ENCODE measurements around the gene OR4Q3. TPM values are rescaled to one million over a fixed set of nuclear protein-coding genes. Genes with fewer than 3 reads are reported as not detected.

The OR4Q3 gene
- not detected in 2 replicates for total RNA-seq

GRCh38 chr14:19743256-19743655 is at the start of gene OR4Q3:
TSS of gene OR4Q3 (plus strand) at chr14:19743571.

GRCh38 chr14:19773204-19773603 is 29.8 kb downstream of the OR4Q3 start, which contains the start of gene OR4M1:
TSS of gene OR4M1 (plus strand) at chr14:19773504. CDS start at chr14:19780323, 6,819 bp downstream.

Small RNA genes lying within 50 kb of the gene (small RNA-seq; reads per million reads assigned to genes)
- not detected for gene AL512310.1

Other genes with a start within 250 kb of the OR4Q3 start
- gene OR11H2, start 29.7 kb upstream of the OR4Q3 start, total RNA-seq: not detected in 2 replicates
- not detected in 2 replicates for gene OR4M1, start 29.9 kb downstream of the OR4Q3 start, total RNA-seq
- gene OR4N2, start 60.2 kb downstream of the OR4Q3 start, total RNA-seq: not detected in 2 replicates
- not detected in 2 replicates for gene OR4K2, start 131.6 kb downstream of the OR4Q3 start, total RNA-seq
- gene OR4K5, start 177.0 kb downstream of the OR4Q3 start, total RNA-seq: not detected in 2 replicates
- not detected in 2 replicates for gene OR4K1, start 187.3 kb downstream of the OR4Q3 start, total RNA-seq
- not detected in 2 replicates for gene OR4K15, start 232.0 kb downstream of the OR4Q3 start, total RNA-seq